IMR-90 (cell line): ENCODE results near the gene SPINK4. TPM values are rescaled to one million over a fixed set of nuclear protein-coding genes. Genes with fewer than 3 reads are reported as not detected.

Source experiments
- ATAC-seq: fragments of 200-7000 bp; cut with Tn5 transposase; 2 replicates; pipeline ENCODE4 v1.9.1; 2020; ENCODE audit warnings: low read depth, mild to moderate bottlenecking, moderate library complexity
- BruUV-seq: library from RNA; stranded (reverse); fragments of 400-500 nt; replicated peaks from 2 replicates; lab custom pipeline; 2021; lab: Mats Ljungman, UMichigan
- CTCF ChIA-PET: fragments of 300-600 bp; formaldehyde crosslinking; extraction: SDS; loops from one replicate; lab custom pipeline; 2021; ENCODE audit warnings: antibody characterized with exemption; lab: Yijun Ruan, JAX
- POLR2A ChIA-PET: fragments of 300-600 bp; sonication (Branson Sonifier 250); formaldehyde crosslinking; loops from one replicate; lab custom pipeline; 2022; ENCODE audit warnings: antibody characterized with exemption; ENCODE audit not compliant: unreplicated experiment; lab: Charles Lee
- DNase-seq: peaks from one replicate; pipeline ENCODE4 v3.0.0; 2013
- H2AFZ ChIP-seq: replicated peaks from 2 replicates; pipeline ENCODE3; 2013; ENCODE audit warnings: low read length, mild to moderate bottlenecking; ENCODE audit not compliant: poor library complexity
- H2AK5ac ChIP-seq: 2 replicates; pipeline ENCODE4 v1.6.1; 2013; ENCODE audit warnings: low read depth, low read length, inconsistent platforms
- H2AK9ac ChIP-seq: replicated peaks from 2 replicates; pipeline ENCODE3; 2013; ENCODE audit warnings: mild to moderate bottlenecking, low read depth, low read length, moderate library complexity; ENCODE audit not compliant: poor library complexity
- H2BK120ac ChIP-seq: 2 replicates; pipeline ENCODE4 v1.6.1; 2013; ENCODE audit warnings: low read depth, low read length, inconsistent platforms
- H2BK15ac ChIP-seq: 3 replicates; pipeline ENCODE4 v1.6.1; 2013; ENCODE audit warnings: low read depth, low read length, inconsistent platforms
- H2BK20ac ChIP-seq: 2 replicates; pipeline ENCODE4 v1.6.1; 2013; ENCODE audit warnings: low read depth, mild to moderate bottlenecking, inconsistent platforms, low read length, moderate library complexity
- H2BK5ac ChIP-seq: 2 replicates; pipeline ENCODE4 v1.6.1; 2013; ENCODE audit warnings: mild to moderate bottlenecking, low read depth, low read length, inconsistent platforms; ENCODE audit not compliant: poor library complexity, severe bottlenecking
- H3K14ac ChIP-seq: replicated peaks from 2 replicates; pipeline ENCODE4 v1.6.1; 2013; ENCODE audit warnings: low read depth, low read length, inconsistent platforms
- H3K18ac ChIP-seq: 2 replicates; pipeline ENCODE4 v1.6.1; 2013; ENCODE audit warnings: low read depth, low read length, control low read depth
- H3K23ac ChIP-seq: 2 replicates; pipeline ENCODE4 v1.6.1; 2013; ENCODE audit warnings: low read depth, low read length, inconsistent platforms
- H3K27ac ChIP-seq: 2 replicates; pipeline ENCODE4 v1.5.1; 2013; ENCODE audit warnings: mild to moderate bottlenecking, control low read depth, low read length; ENCODE audit not compliant: insufficient read depth
- H3K27me3 ChIP-seq: 2 replicates; pipeline ENCODE4 v1.6.1; 2013; ENCODE audit warnings: low read length; ENCODE audit not compliant: control insufficient read depth, insufficient read depth
- H3K36me3 ChIP-seq: 2 replicates; pipeline ENCODE4 v1.6.1; 2013; ENCODE audit warnings: low read length, mixed read lengths; ENCODE audit not compliant: control insufficient read depth, insufficient read depth
- H3K4ac ChIP-seq: 2 replicates; pipeline ENCODE4 v1.6.1; 2013; ENCODE audit warnings: low read depth, low read length, inconsistent platforms
- H3K4me1 ChIP-seq: 2 replicates; pipeline ENCODE4 v1.6.1; 2013; ENCODE audit warnings: low read length, mixed read lengths; ENCODE audit not compliant: control insufficient read depth, insufficient read depth
- H3K4me2 ChIP-seq: 2 replicates; pipeline ENCODE4 v1.6.1; 2013; ENCODE audit warnings: low read depth, mild to moderate bottlenecking, control low read depth, low read length, moderate library complexity
- H3K4me3 ChIP-seq: 2 replicates; pipeline ENCODE4 v1.5.1; 2013; ENCODE audit warnings: low read depth, mild to moderate bottlenecking, control low read depth, low read length, moderate library complexity; ENCODE audit not compliant: insufficient read depth
- H3K56ac ChIP-seq: 2 replicates; pipeline ENCODE4 v1.6.1; 2013; ENCODE audit warnings: low read length, inconsistent platforms; ENCODE audit not compliant: insufficient read depth; ENCODE audit errors: extremely low read depth
- H3K79me1 ChIP-seq, 2 experiments: 2 replicates each; pipeline ENCODE4 v1.6.1; 2013; ENCODE audit warnings: low read length in 2 of 2, inconsistent platforms in 1 of 2, low read depth in 1 of 2
- H3K9ac ChIP-seq: 2 replicates; pipeline ENCODE4 v1.6.1; 2013; ENCODE audit warnings: low read depth, low read length, control low read depth
- H3K9me1 ChIP-seq: 2 replicates; pipeline ENCODE4 v1.6.1; 2013; ENCODE audit warnings: low read length, inconsistent platforms; ENCODE audit not compliant: insufficient read depth
- H3K9me3 ChIP-seq: 2 replicates; pipeline ENCODE4 v1.6.1; 2013; ENCODE audit warnings: low read length; ENCODE audit not compliant: control insufficient read depth, insufficient read depth
- H4K20me1 ChIP-seq: 2 replicates; pipeline ENCODE4 v1.6.1; 2013; ENCODE audit warnings: low read length, inconsistent platforms; ENCODE audit not compliant: insufficient read depth
- H4K5ac ChIP-seq: 2 replicates; pipeline ENCODE4 v1.6.1; 2013; ENCODE audit warnings: mild to moderate bottlenecking, low read depth, low read length, control low read depth
- H4K8ac ChIP-seq, 2 experiments: 2 replicates each; pipeline ENCODE4 v1.6.1; 2013; ENCODE audit warnings: low read depth in 2 of 2, low read length in 2 of 2, control low read depth in 1 of 2, inconsistent platforms in 1 of 2
- H4K91ac ChIP-seq: 2 replicates; pipeline ENCODE4 v1.6.1; 2013; ENCODE audit warnings: low read depth, low read length, inconsistent platforms; ENCODE audit not compliant: insufficient read depth
- MAFK ChIP-seq: IDR thresholded peaks from 2 replicates; pipeline ENCODE4 v1.6.1; 2012; ENCODE audit warnings: low read depth, low read length, improper control_type of control experiment
- MXI1 ChIP-seq: IDR thresholded peaks from 2 replicates; pipeline ENCODE4 v1.6.1; 2012; ENCODE audit warnings: low read depth, mild to moderate bottlenecking, low read length, moderate library complexity, borderline replicate concordance
- WGBS, 2 experiments: methylation state at CpG; one replicate each; pipeline versions ENCODE4 v1.1.5 to v1.1.7; 2013; ENCODE audit warnings: missing lambda C conversion rate in 2 of 2; ENCODE audit not compliant: insufficient read length in 1 of 2; ENCODE audit errors: extremely low coverage in 2 of 2; 5-methylcytosine and 5-hydroxymethylcytosine counted together
- dilution Hi-C: fragments of 300-500 bp; cut with HindIII; formaldehyde crosslinking; loops from one replicate; pipeline ENCODE4 v1.14.3; 2018; ENCODE audit warnings: low sequenced_read_pairs; ENCODE audit not compliant: unreplicated experiment
- in situ Hi-C: fragments of 300-500 bp; cut with MboI; formaldehyde crosslinking; loops from 3 replicates; pipeline ENCODE4 v1.14.3; 2019; ENCODE audit warnings: low sequenced_read_pairs, inconsistent platforms, mixed read lengths
- intact Hi-C: fragments of 100-400 bp; cut with micrococcal nuclease; formaldehyde crosslinking; loops from 2 replicates; pipeline ENCODE4 v1.10.0; 2022
- polyA plus RNA-seq, 3 experiments: library from polyadenylated mRNA; depleted of rRNA; stranded (reverse); fragments of >200 nt; gene quantifications; 2 replicates each; pipeline ENCODE4 v1.2.3, GENCODE V29; 2012; ENCODE audit warnings: low replicate concordance in 1 of 3
- total RNA-seq: library from RNA; depleted of rRNA; stranded (reverse); fragments of >200 nt; gene quantifications from 2 replicates; pipeline ENCODE4 v1.2.3, GENCODE V29; 2012
- TF ChIP-seq, protein P1 (sequence below): fragments of 150-350 bp; IDR thresholded peaks from 2 replicates; pipeline ENCODE4 v1.6.1; 2017; ENCODE audit warnings: mild to moderate bottlenecking, antibody characterized with exemption, low read length, low read depth

Gene SPINK4
- total and polyA plus RNA-seq, 2 of the 4 experiments (the other 2 are of a cell fraction) = not detected

DNA sequence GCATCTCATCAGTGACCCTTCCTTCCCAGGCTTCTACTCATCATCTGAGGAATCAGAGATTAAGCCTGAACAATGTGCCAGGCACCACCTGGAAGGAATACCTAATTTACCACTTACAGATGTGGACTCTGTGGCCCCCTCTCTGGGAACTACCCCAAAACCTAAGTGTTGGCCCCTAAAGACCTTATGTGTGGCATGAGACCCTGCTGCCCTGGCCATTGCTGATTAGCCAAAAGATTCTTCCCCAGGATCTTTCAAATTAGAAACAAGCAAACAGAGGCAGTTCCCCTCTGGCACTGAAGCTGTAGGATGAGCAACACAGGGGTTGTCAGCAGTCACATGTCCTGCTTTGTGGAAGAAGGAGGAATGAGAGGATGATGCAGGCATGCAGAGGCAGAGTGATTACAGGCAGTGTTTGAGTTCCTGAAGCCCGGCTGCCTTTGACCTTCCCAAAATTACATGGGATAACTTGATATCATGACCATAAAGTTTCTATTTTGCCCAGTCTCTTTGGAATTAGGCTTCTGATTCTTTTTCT is 10.6 kb downstream of the SPINK4 start:
- Histone ChIP-seq H3K4ac (peak overlapping the region; percentile 24; the same call in 1 of the 2 replicates), H3K9ac (no peak overlapping the region), H2AFZ (peak overlapping the region; percentile 69), H3K9me1 (peaks cover 12% of the 10 kb centered on the region; the same call in 1 of the 2 replicates), H3K4me3 (no peak overlapping the region), H2BK5ac (peak overlapping the region; percentile 73), H3K56ac (no peak overlapping the region), H3K18ac (peak overlapping the region; percentile 56; the same call in 1 of the 2 replicates), H2AK9ac (peak overlapping the region; percentile 71), H3K27me3 (no peaks in the 10 kb centered on the region), H3K79me1 (peaks cover 0 to 4% of the 10 kb centered on the region in 2 experiments), H2BK20ac (no peak overlapping the region; the same call in 1 of the 2 replicates), H2AK5ac (peak overlapping the region; percentile 56; the same call in 1 of the 2 replicates), H4K5ac (peak overlapping the region; percentile 65), H4K8ac (peak overlapping the region in 1 of 2 experiments; percentile 39; a peak in 1 of 4 replicates), H2BK15ac (0 out of 3 replicates have a peak overlapping the region, but pooled peaks have one; percentile 29), H3K4me1 (peaks cover 3% of the 10 kb centered on the region), H3K36me3 (peaks cover 26% of the 10 kb centered on the region), H4K91ac (no peak overlapping the region), H3K9me3 (no peaks in the 10 kb centered on the region), H3K14ac (peak overlapping the region; percentile 22), H2BK120ac (0 out of 2 replicates have a peak overlapping the region, but pooled peaks have one; percentile 23), H3K4me2 (no peak overlapping the region), H3K27ac (peak overlapping the region; percentile 72; the same call in 1 of the 2 replicates), H4K20me1 (no peaks in the 10 kb centered on the region), H3K23ac (no peak overlapping the region)
- intact Hi-C loops (no loop called here), dilution Hi-C loops (no loop called here), in situ Hi-C loops (no loop called here)
- POLR2A ChIA-PET = no interaction called here
- CTCF ChIA-PET = no interaction called here
- BruUV-seq = no TSS peak
- TF ChIP-seq, protein P1, sequence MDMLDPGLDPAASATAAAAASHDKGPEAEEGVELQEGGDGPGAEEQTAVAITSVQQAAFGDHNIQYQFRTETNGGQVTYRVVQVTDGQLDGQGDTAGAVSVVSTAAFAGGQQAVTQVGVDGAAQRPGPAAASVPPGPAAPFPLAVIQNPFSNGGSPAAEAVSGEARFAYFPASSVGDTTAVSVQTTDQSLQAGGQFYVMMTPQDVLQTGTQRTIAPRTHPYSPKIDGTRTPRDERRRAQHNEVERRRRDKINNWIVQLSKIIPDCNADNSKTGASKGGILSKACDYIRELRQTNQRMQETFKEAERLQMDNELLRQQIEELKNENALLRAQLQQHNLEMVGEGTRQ = peak; percentile 91
- TF ChIP-seq MXI1 (peak; percentile 69), MAFK (no peak)
- 40% methylated on average over 1 of the region's 1 CpG; no CpG with 5 or more reads in 1 of the 2 experiments for WGBS, 2 experiments
- ATAC-seq (peak; percentile 97), DNase-seq (peak; percentile 85)
